Osteoblast (primary cell): Measurements from ENCODE around the gene FAM120B. TPM values are rescaled to one million over a fixed set of nuclear protein-coding genes. Genes with fewer than 3 reads are reported as not detected.
A peak's percentile ranks its signal among the peaks of the same experiment; 100 is the strongest.

Experiments
- DNase-seq: peaks from one replicate; pipeline ENCODE4 v3.0.0; 2011; ENCODE audit warnings: low spot score, mixed read lengths; ENCODE audit not compliant: insufficient read length; ENCODE audit errors: missing footprints
- H2AFZ ChIP-seq: 2 replicates; pipeline ENCODE4 v1.6.0; 2011; ENCODE audit warnings: mild to moderate bottlenecking, low read length
- H3K27ac ChIP-seq: 2 replicates; pipeline ENCODE4 v1.5.1; 2011; ENCODE audit warnings: mild to moderate bottlenecking, low read depth, low read length, moderate library complexity
- H3K27me3 ChIP-seq: 2 replicates; pipeline ENCODE4 v1.6.0; 2012; ENCODE audit warnings: mild to moderate bottlenecking, control low read depth, inconsistent platforms, low read length, moderate library complexity; ENCODE audit not compliant: insufficient read depth
- H3K36me3 ChIP-seq: 2 replicates; pipeline ENCODE4 v1.5.1; 2011; ENCODE audit warnings: mild to moderate bottlenecking, low read length, control low read depth, moderate library complexity; ENCODE audit not compliant: insufficient read depth
- H3K4me1 ChIP-seq: 2 replicates; pipeline ENCODE4 v1.5.1; 2011; ENCODE audit warnings: mild to moderate bottlenecking, low read length, control low read depth, moderate library complexity; ENCODE audit not compliant: insufficient read depth
- H3K4me2 ChIP-seq: 2 replicates; pipeline ENCODE4 v1.6.0; 2011; ENCODE audit warnings: mild to moderate bottlenecking, low read length; ENCODE audit not compliant: insufficient read depth
- H3K4me3 ChIP-seq: fragments of 200-600 bp; sonication (generic); 3 replicates; pipeline ENCODE4 v1.5.1; 2012; ENCODE audit warnings: mild to moderate bottlenecking, low read length, inconsistent platforms; ENCODE audit not compliant: insufficient read depth
- H3K79me2 ChIP-seq: 2 replicates; pipeline ENCODE4 v1.6.0; 2012; ENCODE audit warnings: mild to moderate bottlenecking, low read length, control low read depth, inconsistent platforms; ENCODE audit not compliant: insufficient read depth
- H3K9me3 ChIP-seq: 2 replicates; pipeline ENCODE4 v1.5.1; 2011; ENCODE audit warnings: low read depth, low read length, control low read depth
- H4K20me1 ChIP-seq: 2 replicates; pipeline ENCODE4 v1.6.0; 2012; ENCODE audit warnings: mild to moderate bottlenecking, low read length, control low read depth; ENCODE audit not compliant: insufficient read depth
- CTCF ChIP-seq: IDR thresholded peaks from 2 replicates; pipeline ENCODE4 v1.5.1; 2011; ENCODE audit warnings: mild to moderate bottlenecking, low read depth, low read length, moderate library complexity; ENCODE audit errors: extremely low read depth
- total RNA-seq: library from RNA; depleted of rRNA; stranded (reverse); fragments of >200 nt; gene quantifications from 2 replicates; pipeline ENCODE4 v1.2.3, GENCODE V29; 2012

The FAM120B gene
- total RNA-seq, 1 donor = 13.4 TPM

GRCh38 chr6:170433163-170434116, 126.9 kb downstream of the FAM120B start:
- no peak overlapping the region for H3K4me2 ChIP-seq
- peaks cover 13% of the 10 kb centered on the region for H3K27me3 ChIP-seq
- H2AFZ ChIP-seq = peak overlapping the region; percentile 18
- no peak for TF ChIP-seq CTCF
- no peaks in the 10 kb centered on the region for H4K20me1 ChIP-seq
- H3K4me1 ChIP-seq = peaks cover 10% of the 10 kb centered on the region
- no peak overlapping the region for H3K27ac ChIP-seq
- H3K9me3 ChIP-seq = no peaks in the 10 kb centered on the region
- H3K4me3 ChIP-seq = no peak overlapping the region
- H3K36me3 ChIP-seq = no peaks in the 10 kb centered on the region
- no peaks in the 10 kb centered on the region for H3K79me2 ChIP-seq
- peak; percentile 49 for DNase-seq

- H4K20me1 ChIP-seq = no peaks in the 10 kb centered on the region
- no peaks in the 10 kb centered on the region for H3K36me3 ChIP-seq
- peak; percentile 92 for DNase-seq
- H2AFZ ChIP-seq = peak overlapping the region; percentile 18
- peaks cover 13% of the 10 kb centered on the region for H3K27me3 ChIP-seq
- no peak overlapping the region for H3K4me2 ChIP-seq
- no peaks in the 10 kb centered on the region for H3K9me3 ChIP-seq
- no peaks in the 10 kb centered on the region for H3K79me2 ChIP-seq
- H3K27ac ChIP-seq = no peak overlapping the region
- no peak overlapping the region for H3K4me3 ChIP-seq
- TF ChIP-seq CTCF = no peak
- peaks cover 10% of the 10 kb centered on the region for H3K4me1 ChIP-seq
These were observed 127.7 kb downstream of the FAM120B start for GRCh38 chr6:170434117-170434820.

GRCh38 chr6:170434821-170435155, 128.2 kb downstream of the FAM120B start:
- Histone ChIP-seq H3K27ac (no peak overlapping the region), H3K4me3 (no peak overlapping the region), H2AFZ (no peak overlapping the region), H3K4me2 (no peak overlapping the region), H3K79me2 (no peaks in the 10 kb centered on the region), H3K9me3 (no peaks in the 10 kb centered on the region), H4K20me1 (no peaks in the 10 kb centered on the region), H3K4me1 (peaks cover 10% of the 10 kb centered on the region), H3K27me3 (peaks cover 13% of the 10 kb centered on the region), H3K36me3 (no peaks in the 10 kb centered on the region)
- DNase-seq = peak; percentile 60
- no peak for TF ChIP-seq CTCF

GRCh38 chr6:170435766-170436165, 129.2 kb downstream of the FAM120B start:
- no peak for TF ChIP-seq CTCF
- Histone ChIP-seq H4K20me1 (no peaks in the 10 kb centered on the region), H3K4me2 (no peak overlapping the region), H3K27me3 (peaks cover 13% of the 10 kb centered on the region), H3K27ac (no peak overlapping the region), H3K9me3 (no peaks in the 10 kb centered on the region), H3K79me2 (no peaks in the 10 kb centered on the region), H2AFZ (no peak overlapping the region), H3K4me3 (no peak overlapping the region), H3K4me1 (peaks cover 10% of the 10 kb centered on the region), H3K36me3 (no peaks in the 10 kb centered on the region)
- DNase-seq = peak; percentile 51
